D721Med (cell line): Measurements from ENCODE around the gene PHACTR1.

ENCODE experiments used
- DNase-seq: peaks from one replicate; pipeline ENCODE4 v3.0.0; 2011; ENCODE audit warnings: low spot score; ENCODE audit not compliant: insufficient read length
- FAIRE-seq: peaks from 2 replicates; lab custom pipeline; 2011; peaks lifted over from hg19 to GRCh38; lab: Jason Lieb, UNC
- CTCF ChIP-seq: IDR thresholded peaks from 2 replicates; pipeline ENCODE4 v1.5.1; 2012; ENCODE audit warnings: mild to moderate bottlenecking, control low read depth; ENCODE audit not compliant: insufficient read depth; ENCODE audit errors: missing control alignments

The PHACTR1 gene

DNA sequence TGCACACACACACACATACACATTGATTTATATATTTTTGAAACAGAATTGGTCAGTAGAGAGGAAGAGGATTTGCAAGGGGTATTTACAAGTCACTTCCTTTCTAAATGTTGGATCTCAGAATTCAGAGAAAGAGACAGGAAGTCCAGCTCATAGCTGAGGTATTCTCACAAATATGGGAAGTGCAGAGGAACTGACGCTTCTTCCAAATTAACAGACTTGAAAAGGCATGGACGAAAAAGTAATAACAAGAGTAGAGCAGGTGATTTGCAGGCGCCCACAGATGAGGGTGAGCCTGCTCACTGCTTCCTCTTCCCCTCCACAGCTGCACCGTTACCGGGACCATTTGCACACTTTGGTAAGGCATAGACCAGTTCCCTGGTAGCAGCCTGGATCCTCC lies 246.4 kb downstream of the PHACTR1 start:
- TF ChIP-seq CTCF: no peak
- no peak for FAIRE-seq
- no peak for DNase-seq

- FAIRE-seq: no peak
- TF ChIP-seq CTCF: no peak
- no peak for DNase-seq
Measured at GRCh38 chr6:12963567-12963966, 247.0 kb downstream of the PHACTR1 start.

DNA sequence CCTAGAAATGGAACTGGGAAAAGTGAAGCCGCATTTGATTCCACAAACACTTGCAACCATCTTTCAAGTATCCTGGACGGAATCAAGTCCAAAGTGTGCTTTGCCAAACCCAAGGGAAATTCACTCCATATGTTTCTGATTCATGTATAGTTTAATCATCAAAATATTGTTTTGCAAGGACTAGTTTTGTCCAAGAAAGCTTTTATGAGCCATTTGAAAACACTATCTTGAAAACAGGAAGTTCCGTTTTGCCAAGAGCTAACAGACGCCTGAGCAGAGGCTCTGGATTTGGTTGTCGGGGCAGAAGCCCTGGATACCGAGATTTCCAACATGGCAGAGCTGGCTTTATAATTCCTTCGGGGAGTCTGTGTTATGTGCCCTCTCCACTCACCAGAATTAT lies 251.1 kb downstream of the PHACTR1 start:
- TF ChIP-seq CTCF: no peak
- DNase-seq (no peak), FAIRE-seq (no peak)

DNA sequence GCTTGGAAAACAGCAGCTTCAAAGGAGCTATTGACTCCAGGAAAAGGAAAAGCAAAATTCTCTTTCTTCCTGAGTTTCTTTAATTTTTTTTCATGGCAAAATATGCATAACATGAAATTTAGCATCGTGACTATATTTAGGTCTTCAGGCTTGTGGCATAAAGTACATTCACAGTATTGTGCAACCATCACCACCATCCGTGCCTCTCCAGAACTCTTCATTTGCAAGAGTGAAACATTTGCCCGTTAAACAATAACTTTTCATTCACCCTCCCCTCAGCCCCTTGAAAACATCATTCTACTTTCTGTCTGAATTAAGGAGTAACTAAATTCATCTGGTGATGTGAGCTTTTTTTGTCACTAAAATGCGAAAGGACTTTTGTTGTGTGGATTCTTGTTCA lies 251.7 kb downstream of the PHACTR1 start:
- TF ChIP-seq CTCF: no peak
- FAIRE-seq (no peak), DNase-seq (no peak)

- FAIRE-seq (no peak), DNase-seq (no peak)
- no peak for TF ChIP-seq CTCF
Measured at GRCh38 chr6:12968839-12969558, 252.4 kb downstream of the PHACTR1 start.

- no peak for DNase-seq
- no peak for TF ChIP-seq CTCF
- FAIRE-seq: no peak
Measured at GRCh38 chr6:12969966-12970365, 253.4 kb downstream of the PHACTR1 start.

GRCh38 chr6:12973386-12973785 lies 256.8 kb downstream of the PHACTR1 start:
- TF ChIP-seq CTCF: no peak
- DNase-seq (no peak), FAIRE-seq (no peak)
